CD14-positive monocyte (primary cell): Measurements from ENCODE around the gene SLC9A8. TPM values are rescaled to one million over a fixed set of nuclear protein-coding genes. Genes with fewer than 3 reads are reported as not detected.

ENCODE experiments used
- DNase-seq, 3 donors: peaks; one replicate each; pipeline ENCODE4 v3.0.0-alpha.2; 2011 to 2022
- H2AFZ ChIP-seq: 2 replicates; pipeline ENCODE4 v1.6.0; 2012; ENCODE audit warnings: mild to moderate bottlenecking, low read depth, low read length, inconsistent platforms; ENCODE audit not compliant: insufficient read depth, poor library complexity, severe bottlenecking
- H3K27ac ChIP-seq, 2 donors: 1 replicate in 1 of 2; 2 replicates in 1 of 2; pipeline ENCODE4 v1.5.1; 2012 to 2013; ENCODE audit warnings: low read length in 2 of 2, control low read depth in 1 of 2, inconsistent platforms in 1 of 2, low read depth in 1 of 2, mild to moderate bottlenecking in 1 of 2
- H3K27me3 ChIP-seq, 2 donors: one replicate each; pipeline versions ENCODE4 v1.6.0 to v1.6.1; 2011 to 2013; ENCODE audit warnings: low read length in 2 of 2; ENCODE audit not compliant: control insufficient read depth in 2 of 2, insufficient read depth in 2 of 2
- H3K36me3 ChIP-seq, 2 donors: replicated peaks in 1 of 2; 1 replicate in 1 of 2; 2 replicates in 1 of 2; pipeline versions ENCODE4 v1.5.1 to v1.6.1; 2012 to 2013; ENCODE audit warnings: low read length in 2 of 2, control low read depth in 1 of 2, inconsistent platforms in 1 of 2, mild to moderate bottlenecking in 1 of 2; ENCODE audit not compliant: insufficient read depth in 2 of 2, control insufficient read depth in 1 of 2
- H3K4me1 ChIP-seq, 2 donors: 1 replicate in 1 of 2; 2 replicates in 1 of 2; pipeline versions ENCODE4 v1.5.1 to v1.6.1; 2012 to 2013; ENCODE audit warnings: low read length in 2 of 2, control low read depth in 1 of 2, inconsistent platforms in 1 of 2, mild to moderate bottlenecking in 1 of 2, moderate library complexity in 1 of 2; ENCODE audit not compliant: insufficient read depth in 2 of 2, control insufficient read depth in 1 of 2
- H3K4me2 ChIP-seq: replicated peaks from 2 replicates; pipeline ENCODE3; 2012; ENCODE audit warnings: low read length, moderate library complexity, mild to moderate bottlenecking; ENCODE audit not compliant: poor library complexity, severe bottlenecking; ENCODE audit errors: extremely low read depth
- H3K4me3 ChIP-seq, 3 experiments: fragments of 200-600 bp in 1 of 3; sonication (generic) in 1 of 3; replicated peaks in 1 of 3; 1 replicate in 2 of 3; 2 replicates in 1 of 3; pipeline ENCODE4 v1.5.1; 2011 to 2013; ENCODE audit warnings: low read length in 3 of 3, mild to moderate bottlenecking in 3 of 3, control low read depth in 2 of 3, low read depth in 2 of 3, inconsistent platforms in 1 of 3, moderate library complexity in 1 of 3
- H3K79me2 ChIP-seq: 2 replicates; pipeline ENCODE4 v1.6.0; 2012; ENCODE audit warnings: mild to moderate bottlenecking, control low read depth, inconsistent platforms, low read length, moderate library complexity; ENCODE audit not compliant: insufficient read depth
- H3K9ac ChIP-seq: 2 replicates; pipeline ENCODE4 v1.6.0; 2017; ENCODE audit warnings: low read length, mild to moderate bottlenecking; ENCODE audit not compliant: insufficient read depth, poor library complexity, severe bottlenecking
- H3K9me3 ChIP-seq, 2 donors: replicated peaks in 1 of 2; 1 replicate in 1 of 2; 2 replicates in 1 of 2; pipeline versions ENCODE4 v1.5.1 to v1.6.1; 2012 to 2013; ENCODE audit warnings: low read length in 2 of 2, control low read depth in 1 of 2; ENCODE audit not compliant: control insufficient read depth in 1 of 2, insufficient read depth in 1 of 2
- H4K20me1 ChIP-seq: 2 replicates; pipeline ENCODE4 v1.6.0; 2012; ENCODE audit warnings: mild to moderate bottlenecking, low read length, control low read depth, moderate library complexity; ENCODE audit not compliant: insufficient read depth
- H3K27ac Mint-ChIP-seq, 7 donors: one replicate each; pipeline ENCODE4 v1.8.0; 2020; ENCODE audit warnings: mild to moderate bottlenecking in 7 of 7, mixed read lengths in 7 of 7, moderate library complexity in 6 of 7, inconsistent platforms in 2 of 7
- H3K27me3 Mint-ChIP-seq, 3 donors: one replicate each; pipeline ENCODE4 v1.8.0; 2021 to 2022; ENCODE audit warnings: low read depth in 3 of 3, mild to moderate bottlenecking in 3 of 3, mixed read lengths in 3 of 3, moderate library complexity in 3 of 3, inconsistent platforms in 1 of 3
- H3K36me3 Mint-ChIP-seq, 2 donors: one replicate each; pipeline ENCODE4 v1.8.0; 2020; ENCODE audit warnings: mixed read lengths in 2 of 2, inconsistent platforms in 1 of 2, mild to moderate bottlenecking in 1 of 2
- H3K4me1 Mint-ChIP-seq: one replicate; pipeline ENCODE4 v1.8.0; 2020; ENCODE audit warnings: mild to moderate bottlenecking, mixed read lengths
- H3K4me3 Mint-ChIP-seq, 2 donors: one replicate each; pipeline ENCODE4 v1.8.0; 2020; ENCODE audit warnings: mild to moderate bottlenecking in 2 of 2, mixed read lengths in 2 of 2, moderate library complexity in 1 of 2
- H3K9me3 Mint-ChIP-seq, 7 donors: one replicate each; pipeline ENCODE4 v1.8.0; 2020 to 2022; ENCODE audit warnings: mixed read lengths in 7 of 7, mild to moderate bottlenecking in 6 of 7, moderate library complexity in 6 of 7, inconsistent platforms in 2 of 7
- WGBS: methylation state at CpG from one replicate; pipeline ENCODE4 v1.1.5; 2013; ENCODE audit warnings: missing lambda C conversion rate; ENCODE audit not compliant: insufficient coverage; 5-methylcytosine and 5-hydroxymethylcytosine counted together
- intact Hi-C, 2 donors: fragments of 100-400 bp; cut with micrococcal nuclease; formaldehyde crosslinking; loops; one replicate each; pipeline versions ENCODE4 v1.15.0 to v1.15.1; 2023
- polyA plus RNA-seq, 3 donors: library from polyadenylated mRNA; depleted of rRNA in 1 of 3; unstranded in 2 of 3; stranded (reverse) in 1 of 3; fragments of 300-500 nt in 2 of 3; fragments of >200 nt in 1 of 3; fragmentation: Illumina TruSeq in 2 of 3; gene quantifications; 1 replicate in 2 of 3; 2 replicates in 1 of 3; pipeline ENCODE4 v1.2.3, GENCODE V29; 2012 to 2021
- TF ChIP-seq, protein P1 (sequence below): fragments of 200-600 bp; IDR thresholded peaks from one replicate; pipeline ENCODE4 v1.8.0; 2022; ENCODE audit warnings: antibody characterized with exemption, mild to moderate bottlenecking

Gene SLC9A8
- polyA plus RNA-seq, 3 donors = 3.0 to 14.6 (median 3.3) TPM

DNA sequence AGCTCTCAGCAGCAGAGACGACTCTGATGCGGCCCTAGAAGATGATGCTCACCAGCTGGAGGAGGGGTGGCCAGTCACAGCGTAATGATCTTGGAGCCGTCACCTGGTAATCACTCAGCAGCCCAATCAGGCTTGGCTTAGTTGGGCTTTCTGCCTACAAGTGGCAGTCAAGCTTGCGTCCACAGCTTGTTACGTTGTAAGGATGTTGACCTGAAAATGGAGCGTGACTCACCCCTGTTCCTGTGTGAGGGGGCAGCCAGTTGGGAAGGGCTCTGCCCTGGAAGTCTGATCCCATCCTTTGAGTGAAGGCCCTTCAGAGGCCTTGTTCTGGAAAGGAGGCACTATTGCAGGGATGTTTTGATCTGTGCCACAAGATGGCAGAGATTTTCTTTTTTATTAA, 52.9 kb downstream of the SLC9A8 start:
- H3K4me2 ChIP-seq = no peak overlapping the region
- H3K36me3 Mint-ChIP-seq = peaks cover 74 to 91% of the 10 kb centered on the region in 2 donors

GRCh38 chr20:49866051-49866450, 53.4 kb downstream of the SLC9A8 start:
- peaks cover 14% of the 10 kb centered on the region for H3K4me1 Mint-ChIP-seq
- H3K9me3 ChIP-seq = no peaks in the 10 kb centered on the region
- H3K4me1 ChIP-seq = peaks cover 6 to 7% of the 10 kb centered on the region in 2 donors
- H3K9me3 Mint-ChIP-seq = no peaks in the 10 kb centered on the region
- H3K27me3 ChIP-seq = no peaks in the 10 kb centered on the region
- no peak overlapping the region for H3K4me2 ChIP-seq
- H3K27me3 Mint-ChIP-seq = no peaks in the 10 kb centered on the region
- H3K4me3 Mint-ChIP-seq = no peak overlapping the region
- H3K27ac Mint-ChIP-seq = peak overlapping the region in 1 of 7 donors; percentile 44
- intact Hi-C loops = no loop called here
- no peak overlapping the region for H3K4me3 ChIP-seq
- TF ChIP-seq, protein P1, sequence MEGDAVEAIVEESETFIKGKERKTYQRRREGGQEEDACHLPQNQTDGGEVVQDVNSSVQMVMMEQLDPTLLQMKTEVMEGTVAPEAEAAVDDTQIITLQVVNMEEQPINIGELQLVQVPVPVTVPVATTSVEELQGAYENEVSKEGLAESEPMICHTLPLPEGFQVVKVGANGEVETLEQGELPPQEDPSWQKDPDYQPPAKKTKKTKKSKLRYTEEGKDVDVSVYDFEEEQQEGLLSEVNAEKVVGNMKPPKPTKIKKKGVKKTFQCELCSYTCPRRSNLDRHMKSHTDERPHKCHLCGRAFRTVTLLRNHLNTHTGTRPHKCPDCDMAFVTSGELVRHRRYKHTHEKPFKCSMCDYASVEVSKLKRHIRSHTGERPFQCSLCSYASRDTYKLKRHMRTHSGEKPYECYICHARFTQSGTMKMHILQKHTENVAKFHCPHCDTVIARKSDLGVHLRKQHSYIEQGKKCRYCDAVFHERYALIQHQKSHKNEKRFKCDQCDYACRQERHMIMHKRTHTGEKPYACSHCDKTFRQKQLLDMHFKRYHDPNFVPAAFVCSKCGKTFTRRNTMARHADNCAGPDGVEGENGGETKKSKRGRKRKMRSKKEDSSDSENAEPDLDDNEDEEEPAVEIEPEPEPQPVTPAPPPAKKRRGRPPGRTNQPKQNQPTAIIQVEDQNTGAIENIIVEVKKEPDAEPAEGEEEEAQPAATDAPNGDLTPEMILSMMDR = no peak
- H3K27ac ChIP-seq = no peak overlapping the region
- no peak overlapping the region for H3K9ac ChIP-seq
- peaks cover 57 to 97% of the 10 kb centered on the region in 2 donors for H3K36me3 ChIP-seq
- H2AFZ ChIP-seq = no peak overlapping the region
- DNase-seq = no peak
- peaks cover 74 to 89% of the 10 kb centered on the region in 2 donors for H3K36me3 Mint-ChIP-seq
- H3K79me2 ChIP-seq = no peaks in the 10 kb centered on the region
- H4K20me1 ChIP-seq = no peaks in the 10 kb centered on the region
- WGBS = 100% methylated on average over 5 of the region's 8 CpGs

More for the DNA sequence above, 52.9 kb downstream of the SLC9A8 start:
- H3K9me3 Mint-ChIP-seq = no peaks in the 10 kb centered on the region
- Histone ChIP-seq H3K9ac (no peak overlapping the region), H3K27ac (no peak overlapping the region), H3K4me3 (no peak overlapping the region), H2AFZ (no peak overlapping the region), H4K20me1 (no peaks in the 10 kb centered on the region), H3K79me2 (no peaks in the 10 kb centered on the region), H3K27me3 (no peaks in the 10 kb centered on the region), H3K36me3 (peaks cover 58 to 97% of the 10 kb centered on the region in 2 donors), H3K4me1 (peaks cover 6 to 7% of the 10 kb centered on the region in 2 donors), H3K9me3 (no peaks in the 10 kb centered on the region)
- 87% methylated on average over 7 of the region's 7 CpGs for WGBS
- no peak for DNase-seq
- TF ChIP-seq, protein P1 = no peak
- no peak overlapping the region for H3K27ac Mint-ChIP-seq
- H3K27me3 Mint-ChIP-seq = no peaks in the 10 kb centered on the region
- H3K4me3 Mint-ChIP-seq = no peak overlapping the region
- peaks cover 14% of the 10 kb centered on the region for H3K4me1 Mint-ChIP-seq
- intact Hi-C loops = no loop called here
